ENCODE measurements around the gene DNAH10.
A peak's percentile ranks its signal among the peaks of the same experiment; 100 is the strongest.

The DNAH10 gene

GRCh38 chr12:123886931-123887582 is 125.0 kb downstream of the DNAH10 start:
- Histone ChIP-seq H3K9ac (ENCODE audit: low read depth, low read length) (no peak overlapping the region), H3K9me3 (ENCODE audit: insufficient read depth, low read depth, low read length) (no peaks in the 10 kb centered on the region), H3K4me3 (ENCODE audit: low read length) (no peak overlapping the region), H3K4me1 (ENCODE audit: insufficient read depth, low read length) (no peaks in the 10 kb centered on the region), H3K36me3 (ENCODE audit: insufficient read depth, low read length) (no peaks in the 10 kb centered on the region), H3K27ac (ENCODE audit: low read depth, low read length) (no peak overlapping the region), H3K27me3 (ENCODE audit: insufficient read depth, low read length) (no peaks in the 10 kb centered on the region)
- 87% methylated on average over 22 of the region's 22 CpGs for WGBS

GRCh38 chr12:123888989-123889388 is 126.9 kb downstream of the DNAH10 start:
- Histone ChIP-seq H3K4me1 (ENCODE audit: insufficient read depth, low read length) (no peaks in the 10 kb centered on the region), H3K4me3 (ENCODE audit: low read length) (no peak overlapping the region), H3K27me3 (ENCODE audit: insufficient read depth, low read length) (no peaks in the 10 kb centered on the region), H3K27ac (ENCODE audit: low read depth, low read length) (no peak overlapping the region), H3K9me3 (ENCODE audit: insufficient read depth, low read depth, low read length) (no peaks in the 10 kb centered on the region), H3K36me3 (ENCODE audit: insufficient read depth, low read length) (no peaks in the 10 kb centered on the region), H3K9ac (ENCODE audit: low read depth, low read length) (no peak overlapping the region)
- WGBS, result 92% methylated on average over 12 of the region's 12 CpGs

GRCh38 chr12:123889848-123890535 is 127.9 kb downstream of the DNAH10 start:
- H3K9ac ChIP-seq (ENCODE audit: low read depth, low read length), result no peak overlapping the region
- no peaks in the 10 kb centered on the region for H3K36me3 ChIP-seq (ENCODE audit: insufficient read depth, low read length)
- no peaks in the 10 kb centered on the region for H3K27me3 ChIP-seq (ENCODE audit: insufficient read depth, low read length)
- H3K27ac ChIP-seq (ENCODE audit: low read depth, low read length), result no peak overlapping the region
- H3K9me3 ChIP-seq (ENCODE audit: insufficient read depth, low read depth, low read length), result no peaks in the 10 kb centered on the region
- no peaks in the 10 kb centered on the region; the same call in 1 of the 2 replicates for H3K4me1 ChIP-seq (ENCODE audit: insufficient read depth, low read length)
- WGBS, result 93% methylated on average over 12 of the region's 12 CpGs
- no peak overlapping the region for H3K4me3 ChIP-seq (ENCODE audit: low read length)

- no peaks in the 10 kb centered on the region for H3K9me3 ChIP-seq (ENCODE audit: insufficient read depth, low read depth, low read length)
- 88% methylated on average over 10 of the region's 10 CpGs for WGBS
- H3K4me1 ChIP-seq (ENCODE audit: insufficient read depth, low read length), result peaks cover 3% of the 10 kb centered on the region; the same call in 1 of the 2 replicates
- no peaks in the 10 kb centered on the region for H3K27me3 ChIP-seq (ENCODE audit: insufficient read depth, low read length)
- H3K36me3 ChIP-seq (ENCODE audit: insufficient read depth, low read length), result no peaks in the 10 kb centered on the region
- H3K4me3 ChIP-seq (ENCODE audit: low read length), result no peak overlapping the region
- no peak overlapping the region for H3K9ac ChIP-seq (ENCODE audit: low read depth, low read length)
- no peak overlapping the region for H3K27ac ChIP-seq (ENCODE audit: low read depth, low read length)
These were observed 128.4 kb downstream of the DNAH10 start for GRCh38 chr12:123890536-123890902.

- Histone ChIP-seq H3K36me3 (ENCODE audit: insufficient read depth, low read length) (no peaks in the 10 kb centered on the region), H3K4me3 (ENCODE audit: low read length) (no peak overlapping the region), H3K27ac (ENCODE audit: low read depth, low read length) (no peak overlapping the region), H3K27me3 (ENCODE audit: insufficient read depth, low read length) (no peaks in the 10 kb centered on the region), H3K9me3 (ENCODE audit: insufficient read depth, low read depth, low read length) (no peaks in the 10 kb centered on the region), H3K4me1 (ENCODE audit: insufficient read depth, low read length) (peaks cover 4% of the 10 kb centered on the region; the same call in 1 of the 2 replicates), H3K9ac (ENCODE audit: low read depth, low read length) (no peak overlapping the region)
- WGBS, result 88% methylated on average over 7 of the region's 7 CpGs
These were observed 128.9 kb downstream of the DNAH10 start for GRCh38 chr12:123891011-123891410.

GRCh38 chr12:123891516-123892179 is 129.5 kb downstream of the DNAH10 start:
- Histone ChIP-seq H3K36me3 (ENCODE audit: insufficient read depth, low read length) (no peaks in the 10 kb centered on the region), H3K9ac (ENCODE audit: low read depth, low read length) (no peak overlapping the region), H3K27ac (ENCODE audit: low read depth, low read length) (no peak overlapping the region), H3K9me3 (ENCODE audit: insufficient read depth, low read depth, low read length) (no peaks in the 10 kb centered on the region), H3K4me3 (ENCODE audit: low read length) (no peak overlapping the region), H3K4me1 (ENCODE audit: insufficient read depth, low read length) (peaks cover 4% of the 10 kb centered on the region; the same call in 1 of the 2 replicates), H3K27me3 (ENCODE audit: insufficient read depth, low read length) (no peaks in the 10 kb centered on the region)
- 72% methylated on average over 15 of the region's 15 CpGs for WGBS

GRCh38 chr12:123892180-123892559 is 130.1 kb downstream of the DNAH10 start:
- WGBS, result 88% methylated on average over 9 of the region's 9 CpGs
- Histone ChIP-seq H3K4me1 (ENCODE audit: insufficient read depth, low read length) (peaks cover 4% of the 10 kb centered on the region; the same call in 1 of the 2 replicates), H3K27ac (ENCODE audit: low read depth, low read length) (no peak overlapping the region), H3K36me3 (ENCODE audit: insufficient read depth, low read length) (no peaks in the 10 kb centered on the region), H3K9ac (ENCODE audit: low read depth, low read length) (no peak overlapping the region), H3K9me3 (ENCODE audit: insufficient read depth, low read depth, low read length) (no peaks in the 10 kb centered on the region), H3K27me3 (ENCODE audit: insufficient read depth, low read length) (no peaks in the 10 kb centered on the region), H3K4me3 (ENCODE audit: low read length) (no peak overlapping the region)

- no peaks in the 10 kb centered on the region for H3K27me3 ChIP-seq (ENCODE audit: insufficient read depth, low read length)
These were observed 130.8 kb downstream of the DNAH10 start for GRCh38 chr12:123892853-123893252.

GRCh38 chr12:123893276-123893675 is 131.2 kb downstream of the DNAH10 start:
- Histone ChIP-seq H3K36me3 (ENCODE audit: insufficient read depth, low read length) (no peaks in the 10 kb centered on the region), H3K9me3 (ENCODE audit: insufficient read depth, low read depth, low read length) (no peaks in the 10 kb centered on the region), H3K27ac (ENCODE audit: low read depth, low read length) (no peak overlapping the region), H3K4me1 (ENCODE audit: insufficient read depth, low read length) (peaks cover 4% of the 10 kb centered on the region; the same call in 1 of the 2 replicates), H3K4me3 (ENCODE audit: low read length) (no peak overlapping the region), H3K9ac (ENCODE audit: low read depth, low read length) (no peak overlapping the region), H3K27me3 (ENCODE audit: insufficient read depth, low read length) (no peaks in the 10 kb centered on the region)
- 93% methylated on average over 9 of the region's 9 CpGs for WGBS

More at GRCh38 chr12:123892853-123893252, 130.8 kb downstream of the DNAH10 start:
- no peak overlapping the region for H3K27ac ChIP-seq (ENCODE audit: low read depth, low read length)
- no peak overlapping the region for H3K9ac ChIP-seq (ENCODE audit: low read depth, low read length)
- no peak overlapping the region for H3K4me3 ChIP-seq (ENCODE audit: low read length)
- H3K4me1 ChIP-seq (ENCODE audit: insufficient read depth, low read length), result peaks cover 4% of the 10 kb centered on the region; the same call in 1 of the 2 replicates
- no peaks in the 10 kb centered on the region for H3K9me3 ChIP-seq (ENCODE audit: insufficient read depth, low read depth, low read length)
- H3K36me3 ChIP-seq (ENCODE audit: insufficient read depth, low read length), result no peaks in the 10 kb centered on the region
- 92% methylated on average over 10 of the region's 10 CpGs for WGBS

- peak overlapping the region; percentile 17; the same call in 1 of the 2 replicates for H3K27ac ChIP-seq (ENCODE audit: low read depth, low read length)
- H3K36me3 ChIP-seq (ENCODE audit: insufficient read depth, low read length), result no peaks in the 10 kb centered on the region
- no peak overlapping the region for H3K9ac ChIP-seq (ENCODE audit: low read depth, low read length)
- no peaks in the 10 kb centered on the region for H3K9me3 ChIP-seq (ENCODE audit: insufficient read depth, low read depth, low read length)
- peaks cover 4% of the 10 kb centered on the region; the same call in 1 of the 2 replicates for H3K4me1 ChIP-seq (ENCODE audit: insufficient read depth, low read length)
- H3K27me3 ChIP-seq (ENCODE audit: insufficient read depth, low read length), result no peaks in the 10 kb centered on the region
- 64% methylated on average over 4 of the region's 4 CpGs for WGBS
- H3K4me3 ChIP-seq (ENCODE audit: low read length), result no peak overlapping the region
These were observed 132.8 kb downstream of the DNAH10 start for GRCh38 chr12:123894823-123895345.

GRCh38 chr12:123895451-123895850 is 133.3 kb downstream of the DNAH10 start:
- H3K36me3 ChIP-seq (ENCODE audit: insufficient read depth, low read length), result no peaks in the 10 kb centered on the region
- WGBS, result 93% methylated on average over 8 of the region's 8 CpGs

More at GRCh38 chr12:123895451-123895850, 133.3 kb downstream of the DNAH10 start:
- no peaks in the 10 kb centered on the region for H3K27me3 ChIP-seq (ENCODE audit: insufficient read depth, low read length)
- H3K4me3 ChIP-seq (ENCODE audit: low read length), result no peak overlapping the region
- H3K9me3 ChIP-seq (ENCODE audit: insufficient read depth, low read depth, low read length), result no peaks in the 10 kb centered on the region
- peaks cover 4% of the 10 kb centered on the region; the same call in 1 of the 2 replicates for H3K4me1 ChIP-seq (ENCODE audit: insufficient read depth, low read length)
- H3K27ac ChIP-seq (ENCODE audit: low read depth, low read length), result no peak overlapping the region
- no peak overlapping the region for H3K9ac ChIP-seq (ENCODE audit: low read depth, low read length)
